HG02970 (cell line): ENCODE measurements around the gene BICRA.
"Not testable (repeated sequence)": the region's sequence is repeated elsewhere in the genome, so short reads cannot be mapped to it uniquely, and the experiment has no call there.

ENCODE experiments used
- ATAC-seq: cut with Tn5 transposase; IDR thresholded peaks from one replicate; pipeline ENCODE4 v1.9.1; 2021; ENCODE audit warnings: mild to moderate bottlenecking, moderate library complexity, moderate number of reproducible peaks; ENCODE audit not compliant: unreplicated experiment, low FRiP score

Gene BICRA

GRCh38 chr19:47658431-47659348, 49.8 kb downstream of the BICRA start:
- ATAC-seq = no peak

DNA sequence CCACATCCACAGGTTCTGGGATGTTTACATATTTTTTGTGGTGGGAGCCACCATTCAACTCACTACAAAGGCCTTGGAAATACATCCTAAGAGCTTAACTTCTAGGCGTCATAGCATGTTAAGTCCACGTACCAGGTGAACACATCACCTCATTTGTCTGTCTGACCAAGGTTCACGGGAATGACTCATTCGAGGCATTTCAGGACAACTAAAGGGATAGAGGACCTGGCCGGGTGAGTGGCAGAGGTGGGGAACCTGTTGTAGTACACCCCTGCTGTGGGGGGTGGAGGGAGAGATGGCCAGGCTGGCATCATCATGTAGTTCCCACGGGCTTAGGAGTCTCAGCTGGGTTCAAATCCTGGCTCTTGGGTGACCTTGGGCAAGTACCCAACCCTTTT, 51.5 kb downstream of the BICRA start:
- no peak for ATAC-seq

DNA sequence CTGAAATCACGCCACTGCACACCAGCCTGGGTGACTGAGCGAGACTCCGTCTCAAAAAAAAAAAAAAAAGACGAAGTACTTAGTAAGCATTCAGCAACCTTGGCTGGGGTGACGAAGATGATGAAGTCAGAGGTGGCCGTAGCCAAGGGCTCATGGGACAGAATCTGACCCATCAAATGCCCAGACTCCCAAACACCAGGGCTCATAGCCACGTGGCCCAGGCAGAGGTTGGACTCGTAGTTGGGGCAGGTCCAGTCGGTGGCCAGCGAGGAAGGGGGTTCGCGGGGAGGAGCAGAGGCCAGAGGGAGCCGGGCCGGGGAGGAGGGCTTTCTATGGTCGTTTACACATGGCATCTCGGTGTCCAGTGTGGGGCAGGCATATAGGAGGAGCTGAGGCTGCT, 52.2 kb downstream of the BICRA start:
- no peak for ATAC-seq

DNA sequence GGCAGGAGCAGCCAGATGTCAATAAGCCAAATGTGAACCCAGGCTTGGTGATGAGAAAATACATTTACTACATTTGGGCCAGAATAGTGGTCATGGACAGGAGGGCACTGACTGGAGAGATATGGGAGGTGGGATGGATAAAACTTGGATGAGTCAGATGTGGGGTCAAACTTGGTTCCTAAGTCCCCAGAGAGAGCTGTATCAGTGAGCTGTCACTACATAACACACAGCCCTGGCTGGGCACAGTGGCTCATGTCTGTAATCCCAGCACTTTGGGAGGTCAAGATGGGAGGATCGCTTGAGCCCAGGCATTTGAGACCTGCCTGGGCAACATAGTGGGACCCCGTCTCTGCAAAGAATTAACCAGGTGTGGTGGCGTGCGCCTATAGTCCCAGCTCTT, 52.7 kb downstream of the BICRA start:
- no peak for ATAC-seq

DNA sequence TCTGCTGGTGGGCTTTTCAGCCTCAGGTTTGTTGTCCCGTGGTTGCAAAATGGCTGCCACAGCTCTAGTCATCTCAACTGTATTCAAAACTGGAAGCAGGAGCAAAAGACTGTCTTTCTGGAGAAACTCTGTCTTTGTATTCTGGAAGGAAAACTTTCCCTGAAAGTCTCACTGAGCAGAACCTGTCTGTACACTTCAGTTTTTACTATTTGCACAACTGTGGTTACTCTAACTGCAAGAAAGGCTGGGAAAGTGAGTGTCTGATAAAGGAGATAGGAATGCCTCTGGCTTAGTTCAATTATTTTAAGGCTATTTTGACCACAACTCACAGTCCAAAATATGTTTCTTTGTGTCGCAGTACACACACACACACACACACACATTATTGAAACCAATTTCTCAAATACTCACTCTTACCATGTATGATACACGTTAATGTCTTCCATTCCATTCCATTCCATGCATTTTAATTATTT, 54.5 kb downstream of the BICRA start:
- ATAC-seq = no peak

DNA sequence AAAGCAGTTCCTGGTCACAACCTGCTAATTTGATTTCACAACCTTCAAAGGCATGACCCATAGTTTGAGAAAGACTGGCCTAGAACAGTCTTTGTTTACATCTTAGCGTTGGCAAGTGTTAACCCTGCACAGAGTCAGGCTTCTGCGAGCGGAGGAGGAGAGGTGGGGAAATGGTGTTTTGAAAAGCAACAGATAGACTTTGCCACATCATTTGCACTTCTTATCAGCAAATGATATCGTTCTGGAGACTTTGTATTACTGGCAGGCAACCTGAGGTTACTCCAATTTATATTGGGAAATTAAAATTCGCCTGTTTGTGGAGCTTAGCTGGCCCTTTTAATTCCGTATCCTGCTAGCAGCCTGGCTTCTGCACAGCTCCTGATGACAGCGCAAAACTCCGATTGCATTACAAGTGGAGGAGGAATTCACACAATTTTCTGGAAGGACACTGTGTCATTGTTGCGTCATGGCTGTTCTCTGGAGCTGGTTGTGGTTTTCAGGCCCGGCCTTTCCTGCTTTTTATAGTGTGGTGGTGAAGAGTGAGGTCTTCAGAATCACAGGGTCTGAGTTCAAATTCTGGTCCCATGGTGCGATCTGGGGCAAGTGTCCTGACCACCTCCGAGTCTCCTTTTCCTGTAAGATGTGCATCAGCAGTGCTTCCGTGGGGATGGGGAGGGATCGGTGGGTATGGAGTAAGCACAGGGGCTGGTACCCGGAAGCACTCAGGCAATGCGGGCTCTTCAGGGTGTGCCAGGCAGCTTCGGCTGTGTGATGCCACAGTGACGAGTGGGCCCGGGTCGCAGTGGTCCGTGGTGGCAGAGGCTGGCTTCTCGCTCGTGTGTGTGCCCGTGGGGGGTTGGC, 55.2 kb downstream of the BICRA start:
- no peak for ATAC-seq

DNA sequence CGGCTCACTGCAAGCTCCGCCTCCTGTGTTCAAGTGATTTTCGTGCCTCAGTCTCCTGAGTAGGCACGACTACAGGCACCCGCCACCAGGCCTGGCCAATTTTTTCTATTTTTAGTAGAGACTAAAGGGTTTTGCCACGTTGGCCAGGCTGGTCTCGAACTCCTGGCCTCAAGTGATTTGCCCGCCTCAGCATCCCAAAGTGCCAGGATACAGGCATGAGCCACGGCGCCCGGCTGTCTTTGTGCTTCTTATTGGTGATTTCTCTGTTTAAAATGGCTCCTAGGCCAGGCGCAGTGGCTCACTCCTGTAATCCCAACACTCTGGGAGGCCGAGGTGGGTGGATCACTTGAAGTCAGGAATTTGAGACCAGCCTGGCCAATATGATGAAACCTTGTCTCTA, 59.6 kb downstream of the BICRA start:
- not testable (repeated sequence) for ATAC-seq

DNA sequence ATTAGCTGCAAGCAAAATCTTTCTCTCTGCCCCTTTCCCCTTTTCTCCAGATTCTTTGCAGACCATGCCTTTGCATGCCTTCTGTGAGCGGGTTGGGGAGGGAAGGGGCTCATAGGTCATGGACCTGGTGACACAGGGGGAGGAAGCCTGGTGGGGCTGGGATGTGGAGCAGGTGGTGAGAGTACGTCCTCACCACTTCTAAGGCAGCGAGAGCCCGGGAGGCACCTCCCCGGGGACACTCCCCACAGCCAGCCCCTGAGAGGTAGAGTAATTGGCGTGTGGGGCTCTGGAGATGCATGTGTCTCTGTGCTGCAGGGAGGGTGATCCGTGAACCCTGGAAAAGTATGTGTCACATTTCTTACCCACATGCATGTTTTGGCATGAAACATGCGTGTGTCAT, 61.8 kb downstream of the BICRA start:
- no peak for ATAC-seq

GRCh38 chr19:47671499-47671898, 62.6 kb downstream of the BICRA start:
- no peak for ATAC-seq

DNA sequence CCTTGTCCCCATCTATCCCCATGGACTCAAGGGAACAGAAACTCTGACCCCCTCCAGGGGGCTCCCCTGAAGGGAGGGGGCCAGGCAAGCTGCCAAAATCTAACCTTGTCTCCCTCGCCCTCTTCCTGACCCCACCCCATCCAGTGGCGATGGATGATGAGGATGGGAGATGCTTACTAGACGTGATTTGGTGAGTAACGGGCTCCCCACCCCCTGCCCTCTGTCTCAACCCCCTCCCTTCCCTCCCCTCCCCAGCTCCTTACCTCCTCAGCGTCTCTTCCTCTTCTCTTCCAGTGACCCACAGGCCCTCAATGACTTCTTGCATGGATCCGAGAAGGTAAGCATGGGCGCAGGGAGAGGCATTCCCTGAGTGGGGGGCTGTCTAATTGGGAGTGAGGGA, 64.5 kb downstream of the BICRA start:
- no peak for ATAC-seq

DNA sequence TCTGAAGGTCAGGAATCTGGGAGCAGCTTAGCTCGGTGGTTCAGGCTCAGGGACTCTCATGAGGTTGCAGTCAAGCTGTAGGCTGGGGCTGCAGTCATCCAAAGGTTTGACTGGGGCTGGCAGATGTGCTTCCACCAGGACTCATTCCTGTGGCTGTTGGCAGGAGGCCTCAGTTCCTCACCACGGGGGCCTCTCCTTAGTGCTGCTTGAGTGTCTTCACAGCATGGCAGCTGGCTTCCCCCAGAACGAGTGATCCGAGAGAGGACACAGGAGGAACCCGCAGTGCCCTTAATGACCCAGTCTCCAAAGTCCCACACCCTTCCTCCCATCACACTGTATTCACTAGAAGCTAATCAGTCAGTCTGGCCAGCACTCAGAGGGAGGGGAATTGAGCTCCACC, 65.6 kb downstream of the BICRA start:
- ATAC-seq = no peak

DNA sequence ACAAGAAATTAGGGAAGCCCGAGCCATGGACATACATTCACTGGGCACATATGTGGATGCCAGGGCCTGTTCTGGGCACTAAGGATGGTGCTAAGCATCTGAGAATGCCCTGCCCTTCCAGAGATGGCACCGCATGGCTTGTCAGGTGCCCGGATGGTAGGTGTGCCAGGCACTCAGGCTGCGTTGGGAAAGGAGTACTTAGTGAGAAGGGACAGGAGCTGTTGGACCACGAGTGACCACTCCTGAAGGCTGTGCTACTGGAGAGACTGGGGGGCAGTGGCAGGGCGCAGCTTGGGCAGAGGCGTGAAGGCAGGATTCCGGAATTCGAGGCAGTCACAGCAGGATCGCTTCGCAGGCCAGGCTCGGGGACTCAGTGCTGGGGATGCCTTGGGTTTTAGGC, 66.3 kb downstream of the BICRA start:
- no peak for ATAC-seq

GRCh38 chr19:47675859-47676258, 66.9 kb downstream of the BICRA start:
- no peak for ATAC-seq

- ATAC-seq = no peak
Measured at GRCh38 chr19:47676811-47677210, 67.9 kb downstream of the BICRA start.

DNA sequence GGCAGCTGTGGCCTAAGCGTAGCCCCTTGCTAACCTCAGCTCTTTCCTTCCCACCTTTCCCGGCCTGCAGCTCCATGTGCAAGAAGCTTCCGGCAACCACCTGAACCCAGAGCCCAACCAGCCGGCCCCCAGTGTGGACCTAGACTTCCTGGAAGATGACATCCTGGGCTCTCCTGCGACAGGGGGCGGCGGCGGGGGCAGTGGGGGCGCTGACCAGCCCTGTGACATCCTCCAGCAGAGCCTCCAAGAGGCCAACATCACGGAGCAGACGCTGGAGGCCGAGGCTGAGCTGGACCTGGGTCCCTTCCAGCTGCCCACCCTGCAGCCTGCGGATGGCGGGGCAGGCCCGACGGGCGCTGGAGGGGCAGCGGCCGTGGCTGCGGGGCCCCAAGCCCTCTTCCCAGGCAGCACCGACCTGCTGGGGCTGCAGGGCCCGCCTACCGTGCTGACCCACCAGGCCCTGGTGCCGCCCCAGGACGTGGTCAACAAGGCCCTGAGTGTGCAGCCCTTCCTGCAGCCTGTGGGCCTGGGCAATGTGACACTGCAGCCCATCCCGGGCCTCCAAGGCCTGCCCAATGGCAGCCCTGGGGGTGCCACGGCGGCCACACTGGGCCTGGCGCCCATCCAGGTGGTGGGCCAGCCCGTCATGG, 70.4 kb downstream of the BICRA start:
- ATAC-seq = no peak

GRCh38 chr19:47679922-47680857, 71.3 kb downstream of the BICRA start:
- ATAC-seq = no peak

GRCh38 chr19:47680858-47681332, 72.0 kb downstream of the BICRA start:
- no peak for ATAC-seq

GRCh38 chr19:47681388-47681787, 72.5 kb downstream of the BICRA start:
- no peak for ATAC-seq

DNA sequence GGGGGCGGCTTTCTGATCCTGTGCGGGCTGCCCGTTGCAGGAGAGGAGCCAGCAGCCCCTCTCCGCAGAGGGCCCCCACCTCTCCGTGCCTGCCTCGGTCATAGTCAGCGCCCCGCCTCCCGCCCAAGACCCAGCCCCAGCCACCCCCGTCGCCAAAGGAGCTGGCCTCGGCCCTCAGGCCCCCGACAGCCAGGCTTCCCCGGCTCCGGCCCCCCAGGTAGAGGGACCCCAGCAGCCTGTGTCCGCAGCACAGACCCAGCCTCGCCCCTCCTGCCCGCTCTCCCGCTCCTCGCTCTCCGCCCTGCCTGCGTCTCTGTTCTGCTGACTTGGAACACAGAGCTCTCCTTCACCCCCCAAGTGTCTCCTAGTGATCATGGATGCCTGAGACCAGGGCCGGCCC, 73.0 kb downstream of the BICRA start:
- ATAC-seq = no peak

- no peak for ATAC-seq
Measured at GRCh38 chr19:47682939-47683338, 74.0 kb downstream of the BICRA start.
